GM12878 (cell line): ENCODE measurements around the gene SUSD6. TPM values are rescaled to one million over a fixed set of nuclear protein-coding genes. Genes with fewer than 3 reads are reported as not detected.

Experiments used
- ATAC-seq: fragments of 200-7000 bp; cut with Tn5 transposase; 3 replicates; pipeline ENCODE4 v1.9.1; 2020; ENCODE audit warnings: mild to moderate bottlenecking, moderate library complexity
- BruUV-seq: library from RNA; stranded (reverse); fragments of 400-500 nt; replicated peaks from 2 replicates; lab custom pipeline; 2021; lab: Mats Ljungman, UMichigan
- CTCF ChIA-PET: fragments of 300-600 bp; sonication (Branson Sonifier 250); formaldehyde crosslinking; extraction: SDS; loops from one replicate; lab custom pipeline; 2021; ENCODE audit warnings: inconsistent platforms; lab: Yijun Ruan, JAX
- POLR2A ChIA-PET: fragments of 350-600 bp; formaldehyde crosslinking; extraction: SDS; loops from one replicate; lab custom pipeline; 2021; ENCODE audit warnings: inconsistent platforms; lab: Charles Lee
- RAD21 ChIA-PET: fragments of 300-600 bp; sonication (Branson Sonifier 250); formaldehyde crosslinking; loops from one replicate; lab custom pipeline; 2023; ENCODE audit warnings: antibody characterized with exemption; ENCODE audit not compliant: unreplicated experiment; lab: Charles Lee
- SMC1A ChIA-PET: fragments of 300-600 bp; sonication (Branson Sonifier 250); formaldehyde crosslinking; loops from one replicate; lab custom pipeline; 2023; ENCODE audit not compliant: unreplicated experiment, uncharacterized antibody; lab: Charles Lee
- DNase-seq: peaks from one replicate; pipeline ENCODE4 v3.0.0-alpha.2; 2011; ENCODE audit warnings: low read depth, low spot score
- FAIRE-seq: peaks from 3 replicates; lab custom pipeline; 2011; peaks lifted over from hg19 to GRCh38; lab: Jason Lieb, UNC
- H2AFZ ChIP-seq: 2 replicates; pipeline ENCODE4 v1.6.0; 2011; ENCODE audit warnings: low read depth, low read length, control low read depth; ENCODE audit not compliant: control insufficient read depth
- H3K27ac ChIP-seq: 2 replicates; pipeline ENCODE4 v1.5.1; 2011; ENCODE audit warnings: control low read depth; ENCODE audit not compliant: control insufficient read depth, insufficient read depth
- H3K27me3 ChIP-seq, 2 experiments: replicated peaks in 1 of 2; 2 replicates each; pipeline versions ENCODE4 v1.6.0 to v1.6.1; 2011; ENCODE audit warnings: low read length in 1 of 2; ENCODE audit not compliant: control insufficient read depth in 2 of 2, insufficient read depth in 2 of 2
- H3K36me3 ChIP-seq, 2 experiments: 2 replicates each; pipeline ENCODE4 v1.5.1; 2011; ENCODE audit warnings: low read length in 1 of 2; ENCODE audit not compliant: control insufficient read depth in 2 of 2, insufficient read depth in 2 of 2
- H3K4me1 ChIP-seq: 2 replicates; pipeline ENCODE4 v1.6.1; 2011; ENCODE audit warnings: mild to moderate bottlenecking, low read length, moderate library complexity, mixed read lengths; ENCODE audit not compliant: control insufficient read depth, insufficient read depth
- H3K4me2 ChIP-seq: 2 replicates; pipeline ENCODE4 v1.6.0; 2011; ENCODE audit warnings: control low read depth; ENCODE audit not compliant: control insufficient read depth, insufficient read depth
- H3K4me3 ChIP-seq: fragments of 200-600 bp; sonication (generic); 2 replicates; pipeline ENCODE4 v1.5.1; 2016
- H3K79me2 ChIP-seq: 2 replicates; pipeline ENCODE4 v1.6.0; 2011; ENCODE audit warnings: low read length; ENCODE audit not compliant: control insufficient read depth, insufficient read depth
- H3K9ac ChIP-seq: 2 replicates; pipeline ENCODE4 v1.8.0; 2011; ENCODE audit warnings: low read length, control low read depth, mixed read lengths; ENCODE audit not compliant: control insufficient read depth, insufficient read depth
- H3K9me3 ChIP-seq: replicated peaks from 3 replicates; pipeline ENCODE4 v1.5.1; 2011; ENCODE audit warnings: mild to moderate bottlenecking, low read length; ENCODE audit not compliant: control insufficient read depth, insufficient read depth
- H4K20me1 ChIP-seq: 2 replicates; pipeline ENCODE4 v1.6.0; 2011; ENCODE audit not compliant: control insufficient read depth, insufficient read depth
- CBX5 ChIP-seq: sonication (generic); IDR thresholded peaks from 2 replicates; pipeline ENCODE4 v1.6.1; 2016; ENCODE audit warnings: low read depth, moderate library complexity, mild to moderate bottlenecking, inconsistent platforms
- EGR1 ChIP-seq, 2 experiments: IDR thresholded peaks; 1 replicate in 1 of 2; 2 replicates in 1 of 2; pipeline ENCODE4 v1.6.1; 2011 to 2012; ENCODE audit warnings: low read depth in 2 of 2, low read length in 2 of 2, borderline replicate concordance in 1 of 2, mild to moderate bottlenecking in 1 of 2, moderate library complexity in 1 of 2
- EP300 ChIP-seq, 2 experiments: fragments of 150-350 bp in 1 of 2; IDR thresholded peaks; 2 replicates each; pipeline ENCODE4 v1.6.1; 2011 to 2012; ENCODE audit warnings: low read depth in 2 of 2, low read length in 2 of 2, borderline replicate concordance in 1 of 2, improper control_type of control experiment in 1 of 2, inconsistent platforms in 1 of 2; ENCODE audit not compliant: control insufficient read depth in 1 of 2
- ETV6 ChIP-seq, 2 experiments: fragments of 450-650 bp in 1 of 2; IDR thresholded peaks in 1 of 2; conservative IDR thresholded peaks in 1 of 2; 2 replicates each; pipeline ENCODE4 v1.6.1; 2014; ENCODE audit warnings: antibody characterized with exemption in 1 of 2, borderline replicate concordance in 1 of 2, low read depth in 1 of 2, mild to moderate bottlenecking in 1 of 2, moderate library complexity in 1 of 2
- MXI1 ChIP-seq: fragments of 150-350 bp; IDR thresholded peaks from 2 replicates; pipeline ENCODE4 v1.6.1; 2011; ENCODE audit warnings: low read depth, mild to moderate bottlenecking, inconsistent platforms, low read length, improper control_type of control experiment
- NFIC ChIP-seq: IDR thresholded peaks from 2 replicates; pipeline ENCODE4 v1.6.1; 2012; ENCODE audit warnings: low read depth, mild to moderate bottlenecking, inconsistent platforms, low read length, moderate library complexity
- RB1 ChIP-seq: fragments of 450-650 bp; formaldehyde crosslinking; IDR thresholded peaks from 2 replicates; pipeline ENCODE4 v1.6.1; 2017; ENCODE audit warnings: mild to moderate bottlenecking, borderline replicate concordance
- RFX5 ChIP-seq: IDR thresholded peaks from 2 replicates; pipeline ENCODE4 v1.6.1; 2011; ENCODE audit warnings: low read depth, low read length, improper control_type of control experiment
- SIX5 ChIP-seq: IDR thresholded peaks from 2 replicates; pipeline ENCODE4 v1.6.1; 2011; ENCODE audit warnings: mild to moderate bottlenecking, low read depth, low read length, moderate library complexity; ENCODE audit not compliant: severe bottlenecking
- ZBTB11 ChIP-seq: fragments of 450-650 bp; formaldehyde crosslinking; IDR thresholded peaks from 2 replicates; pipeline ENCODE4 v1.5.0; 2022; ENCODE audit warnings: mild to moderate bottlenecking, missing genetic modification characterization
- ZNF622 ChIP-seq: fragments of 450-650 bp; IDR thresholded peaks from 2 replicates; pipeline ENCODE4 v1.6.1; 2017; ENCODE audit warnings: mild to moderate bottlenecking, inconsistent platforms
- WGBS: methylation state at CpG from one replicate; pipeline ENCODE4 v1.1.6; 2016; ENCODE audit warnings: low lambda C conversion rate; ENCODE audit not compliant: insufficient replicate concordance, insufficient coverage; ENCODE audit errors: missing lambda C conversion rate; 5-methylcytosine and 5-hydroxymethylcytosine counted together
- in situ Hi-C: fragments of 300-500 bp; cut with MboI; formaldehyde crosslinking; loops from 9 replicates; pipeline ENCODE4 v1.14.3; 2018; ENCODE audit warnings: mixed read lengths
- intact Hi-C: fragments of 100-400 bp; cut with micrococcal nuclease; formaldehyde crosslinking; loops from one replicate; pipeline ENCODE4 v1.14.2; 2022; ENCODE audit not compliant: unreplicated experiment
- polyA plus RNA-seq, 11 experiments: library from polyadenylated mRNA; depleted of rRNA in 4 of 11; unstranded in 6 of 11; stranded (reverse) in 5 of 11; fragments of >200 nt; fragmentation: Nextera tagmentation in 4 of 11; fragmentation: Illumina TruSeq in 1 of 11; extraction: Ambion mirVana in 4 of 11; extraction: Trizol in 1 of 11; gene quantifications; 1 replicate in 1 of 11; 2 replicates in 10 of 11; pipeline versions ENCODE4 v1.2.1 to v1.2.3, GENCODE V29; 2011 to 2016; ENCODE audit warnings: inconsistent platforms in 2 of 11, missing spikeins in 2 of 11, low read depth in 1 of 11
- total RNA-seq, 4 experiments: library from RNA; depleted of rRNA in 3 of 4; stranded (reverse); fragments of >200 nt in 3 of 4; fragmentation: Illumina TruSeq in 1 of 4; extraction: Trizol in 1 of 4; gene quantifications; 2 replicates each; pipeline versions ENCODE4 v1.2.1 to v1.2.3, GENCODE V29; 2013 to 2021
- TF ChIP-seq, protein P1 (sequence below): IDR thresholded peaks from 2 replicates; pipeline ENCODE4 v1.6.1; 2011; ENCODE audit warnings: low read depth, low read length, improper control_type of control experiment, borderline replicate concordance

The SUSD6 gene
- total and polyA plus RNA-seq, 10 of the 15 experiments (the other 5 are each of a cell fraction or from before 2014, with no cell fraction given): 6.6 to 39.8 (median 20.2) TPM

DNA sequence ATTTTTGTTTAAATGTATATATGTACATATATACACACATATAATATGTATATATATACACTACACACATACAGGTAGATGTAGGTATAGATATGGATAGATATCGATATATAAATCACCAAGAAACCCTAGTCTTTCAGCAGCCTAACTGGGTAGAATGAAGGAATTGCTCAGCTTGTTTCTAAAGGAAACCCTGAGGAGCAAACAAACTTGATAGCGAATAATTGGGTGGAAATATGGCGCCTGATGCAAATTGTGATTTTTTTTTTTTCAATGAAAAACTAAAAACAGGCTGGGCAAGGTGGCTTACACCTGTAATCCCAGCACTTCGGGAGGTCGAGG, 36.5 kb upstream of the SUSD6 start:
- Histone ChIP-seq H3K4me2 (no peak overlapping the region), H3K9ac (no peak overlapping the region), H2AFZ (no peak overlapping the region), H3K4me1 (no peaks in the 10 kb centered on the region), H3K9me3 (no peaks in the 10 kb centered on the region; the same call in 2 of the 3 replicates), H3K36me3 (no peaks in the 10 kb centered on the region), H3K4me3 (no peak overlapping the region), H3K27me3 (peaks cover 13 to 16% of the 10 kb centered on the region in 2 experiments), H3K79me2 (no peaks in the 10 kb centered on the region), H3K27ac (no peak overlapping the region), H4K20me1 (no peaks in the 10 kb centered on the region)
- in situ Hi-C loops: loop anchor here (5.0 kb wide), 1 partner anchor 323 kb away; no protein-coding TSS in a partner anchor
- no TSS peak for BruUV-seq
- no peak for ATAC-seq
- no peak for FAIRE-seq
- 44% methylated on average over 5 of the region's 5 CpGs for WGBS
- ChIA-PET RAD21 (interaction anchor here (1.0 kb wide), 2 partner anchors 332 to 333 kb away, joined by 3 to 4 read pairs; no protein-coding TSS in a partner anchor), CTCF (interaction anchor here (0.6 to 2.4 kb wide), 14 partner anchors 11 to 641 kb away, joined by 3 to 20 read pairs (median 4); no protein-coding TSS in a partner anchor), POLR2A (no interaction called here), SMC1A (interaction anchor here (0.8 to 1.0 kb wide), 4 partner anchors 60 to 333 kb away, joined by 3 to 4 read pairs (median 3); no protein-coding TSS in a partner anchor)
- no peak for DNase-seq
- intact Hi-C loops: loop anchor here (2.0 to 10.0 kb wide), 2 partner anchors 100 to 332 kb away; no protein-coding TSS in a partner anchor
- TF ChIP-seq, protein P1, sequence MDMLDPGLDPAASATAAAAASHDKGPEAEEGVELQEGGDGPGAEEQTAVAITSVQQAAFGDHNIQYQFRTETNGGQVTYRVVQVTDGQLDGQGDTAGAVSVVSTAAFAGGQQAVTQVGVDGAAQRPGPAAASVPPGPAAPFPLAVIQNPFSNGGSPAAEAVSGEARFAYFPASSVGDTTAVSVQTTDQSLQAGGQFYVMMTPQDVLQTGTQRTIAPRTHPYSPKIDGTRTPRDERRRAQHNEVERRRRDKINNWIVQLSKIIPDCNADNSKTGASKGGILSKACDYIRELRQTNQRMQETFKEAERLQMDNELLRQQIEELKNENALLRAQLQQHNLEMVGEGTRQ: no peak
- TF ChIP-seq EGR1 (IDR thresholded peaks at IDR 0.05; ENCODE audit: borderline replicate concordance in 1 of 2, low read depth in 2 of 2, low read length in 2 of 2): no peak
- no peak for TF ChIP-seq EP300 (IDR thresholded peaks at IDR 0.05; ENCODE audit: borderline replicate concordance in 1 of 2, control insufficient read depth in 1 of 2, low read depth in 2 of 2, low read length in 2 of 2)
- no peak for TF ChIP-seq RB1
- TF ChIP-seq CBX5: no peak
- TF ChIP-seq ZNF622: no peak
- TF ChIP-seq NFIC: no peak
- TF ChIP-seq ZBTB11 (CRISPR knock-in tag): no peak
- TF ChIP-seq RFX5: no peak
- no peak for TF ChIP-seq MXI1
- no peak for TF ChIP-seq SIX5
- no peak for TF ChIP-seq ETV6 (conservative IDR thresholded peaks at IDR 0.05 in 1 of 2, IDR thresholded peaks at IDR 0.05 in 1 of 2; ENCODE audit: borderline replicate concordance in 1 of 2, low read depth in 1 of 2)
